K562 (cell line): ENCODE data around the gene ADCY9. TPM values are rescaled to one million over a fixed set of nuclear protein-coding genes. Genes with fewer than 3 reads are reported as not detected.

Experiments
- ATAC-seq: fragments of 200-7000 bp; cut with Tn5 transposase; 3 replicates; pipeline ENCODE4 v1.9.1; 2020; ENCODE audit warnings: moderate library complexity
- BruUV-seq: library from RNA; stranded (reverse); fragments of 400-500 nt; replicated peaks from 2 replicates; lab custom pipeline; 2021; lab: Mats Ljungman, UMichigan
- CTCF ChIA-PET: fragments of 300-600 bp; formaldehyde crosslinking; extraction: SDS; loops from one replicate; lab custom pipeline; 2021; ENCODE audit warnings: low intra/inter-chr PET ratio; lab: Yijun Ruan, JAX
- POLR2A ChIA-PET: fragments of 300-600, 350-650 bp; sonication (Branson Sonifier 250); formaldehyde crosslinking; extraction: SDS; loops from one replicate; lab custom pipeline; 2021; ENCODE audit warnings: antibody characterized with exemption, inconsistent platforms; lab: Yijun Ruan, JAX
- DNase-seq, 4 experiments: peaks; one replicate each; pipeline versions ENCODE4 v3.0.0 to v3.0.0-alpha.2; 2011 to 2018; ENCODE audit warnings: low spot score in 3 of 4, mixed read lengths in 3 of 4; ENCODE audit errors: extremely low read depth in 1 of 4
- FAIRE-seq: peaks from 2 replicates; lab custom pipeline; 2011; peaks lifted over from hg19 to GRCh38; lab: Jason Lieb, UNC
- H2AFZ ChIP-seq: 2 replicates; pipeline ENCODE4 v1.6.0; 2011; ENCODE audit warnings: low read depth, low read length, control low read depth, inconsistent platforms
- H3K27ac ChIP-seq: fragments of 200-600 bp; 3 replicates; pipeline ENCODE4 v1.8.0; 2011; ENCODE audit warnings: low read depth, mild to moderate bottlenecking, control low read depth, inconsistent platforms, low read length, moderate library complexity, mixed read lengths; ENCODE audit errors: extremely low read depth
- H3K27me3 ChIP-seq, 2 experiments: fragments of 300-600 bp in 1 of 2; 2 replicates in 1 of 2; 3 replicates in 1 of 2; pipeline versions ENCODE4 v1.6.0 to v1.8.0; 2011; ENCODE audit warnings: inconsistent platforms in 2 of 2, low read length in 2 of 2, mild to moderate bottlenecking in 1 of 2, mixed read lengths in 1 of 2, moderate library complexity in 1 of 2; ENCODE audit not compliant: control insufficient read depth in 2 of 2, insufficient read depth in 2 of 2
- H3K36me3 ChIP-seq: fragments of 300-600 bp; 3 replicates; pipeline ENCODE4 v1.8.0; 2011; ENCODE audit warnings: mild to moderate bottlenecking, low read length, inconsistent platforms; ENCODE audit not compliant: control insufficient read depth, insufficient read depth
- H3K4me1 ChIP-seq, 2 experiments: fragments of 200-600 bp in 1 of 2; replicated peaks in 1 of 2; 2 replicates in 1 of 2; 3 replicates in 1 of 2; pipeline versions ENCODE4 v1.5.1 to v1.8.0; 2011; ENCODE audit warnings: inconsistent platforms in 2 of 2, low read length in 2 of 2, mild to moderate bottlenecking in 1 of 2, mixed read lengths in 1 of 2, moderate library complexity in 1 of 2; ENCODE audit not compliant: control insufficient read depth in 2 of 2, insufficient read depth in 2 of 2
- H3K4me2 ChIP-seq: 2 replicates; pipeline ENCODE4 v1.6.1; 2011; ENCODE audit warnings: low read length, control low read depth, inconsistent platforms, mixed read lengths; ENCODE audit not compliant: insufficient read depth
- H3K4me3 ChIP-seq: fragments of 200-600 bp; sonication (generic), shearing (Covaris generic); 2 replicates; pipeline ENCODE4 v1.5.1; 2016; ENCODE audit warnings: control low read depth, inconsistent platforms
- H3K79me2 ChIP-seq: fragments of 200-600 bp; 3 replicates; pipeline ENCODE4 v1.8.0; 2011; ENCODE audit warnings: low read length, inconsistent platforms; ENCODE audit not compliant: control insufficient read depth, insufficient read depth
- H3K9ac ChIP-seq, 2 experiments: 2 replicates each; pipeline versions ENCODE4 v1.6.0 to v1.6.1; 2011; ENCODE audit warnings: low read depth in 2 of 2, low read length in 2 of 2, control low read depth in 1 of 2, inconsistent platforms in 1 of 2, mild to moderate bottlenecking in 1 of 2, mixed read lengths in 1 of 2; ENCODE audit not compliant: insufficient read depth in 1 of 2
- H3K9me1 ChIP-seq: one replicate; pipeline ENCODE4 v1.6.0; 2011; ENCODE audit warnings: inconsistent platforms, mild to moderate bottlenecking, low read length, moderate library complexity; ENCODE audit not compliant: control insufficient read depth, insufficient read depth
- H3K9me3 ChIP-seq: replicated peaks from 2 replicates; pipeline ENCODE4 v1.5.1; 2011; ENCODE audit warnings: low read depth, low read length, inconsistent platforms; ENCODE audit not compliant: control insufficient read depth, insufficient read depth
- H4K20me1 ChIP-seq: replicated peaks from 2 replicates; pipeline ENCODE4 v1.6.1; 2011; ENCODE audit warnings: low read length, inconsistent platforms, mixed read lengths; ENCODE audit not compliant: control insufficient read depth, insufficient read depth
- BCL6 ChIP-seq: fragments of 250-450 bp; sonication (Bioruptor Pico); IDR thresholded peaks from 2 replicates; pipeline ENCODE4 v1.4.0; 2020
- BRF1 ChIP-seq: IDR thresholded peaks from 3 replicates; pipeline ENCODE4 v1.6.1; 2011; ENCODE audit warnings: borderline replicate concordance, mild to moderate bottlenecking; ENCODE audit not compliant: insufficient read length; ENCODE audit errors: extremely low read depth
- CEBPB ChIP-seq: fragments of 450-650 bp; IDR thresholded peaks from 2 replicates; pipeline ENCODE4 v1.6.1; 2016; ENCODE audit warnings: missing genetic modification characterization, missing compliant biosample characterization
- EHMT2 ChIP-seq: fragments of 450-650 bp; IDR thresholded peaks from 2 replicates; pipeline ENCODE4 v1.6.1; 2018; ENCODE audit warnings: antibody characterized with exemption
- HNRNPK ChIP-seq: fragments of 200-400 bp; formaldehyde crosslinking; IDR thresholded peaks from one replicate; pipeline ENCODE4 v1.6.1; 2018; ENCODE audit warnings: mild to moderate bottlenecking, low read depth, low read length; ENCODE audit not compliant: poor library complexity, severe bottlenecking
- NFIX ChIP-seq: fragments of 250-450 bp; sonication (Bioruptor Pico); IDR thresholded peaks from 2 replicates; pipeline ENCODE4 v1.4.0; 2020; ENCODE audit warnings: low read depth, mild to moderate bottlenecking, moderate library complexity
- NR3C1 ChIP-seq: sonication (generic); formaldehyde crosslinking; IDR thresholded peaks from 2 replicates; pipeline ENCODE4 v1.8.1; 2022; ENCODE audit warnings: missing genetic modification reagents
- PCBP1 ChIP-seq: fragments of 200-400 bp; formaldehyde crosslinking; IDR thresholded peaks from 2 replicates; pipeline ENCODE4 v1.6.1; 2018; ENCODE audit warnings: mild to moderate bottlenecking, low read depth, low read length; ENCODE audit not compliant: poor library complexity, severe bottlenecking
- TAF1 ChIP-seq: IDR thresholded peaks from 2 replicates; pipeline ENCODE4 v1.6.1; 2011; ENCODE audit warnings: mild to moderate bottlenecking, low read length, moderate library complexity; ENCODE audit not compliant: insufficient read depth, control insufficient read depth, severe bottlenecking; ENCODE audit errors: extremely low read depth
- ZKSCAN3 ChIP-seq: fragments of 250-450 bp; sonication (Bioruptor Pico); IDR thresholded peaks from 2 replicates; pipeline ENCODE4 v1.4.0; 2020
- ZNF717 ChIP-seq: fragments of 250-450 bp; sonication (Bioruptor Pico); IDR thresholded peaks from 2 replicates; pipeline ENCODE4 v1.5.0; 2021
- WGBS: fragments of 100-300 bp; shearing (Covaris generic); methylation state at CpG from one replicate; pipeline ENCODE4 v1.1.6; 2016; ENCODE audit warnings: low coverage, mixed read lengths; ENCODE audit not compliant: insufficient coverage; ENCODE audit errors: missing lambda C conversion rate; 5-methylcytosine and 5-hydroxymethylcytosine counted together
- in situ Hi-C: fragments of 300-500 bp; cut with MboI; formaldehyde crosslinking; loops from 4 replicates; pipeline ENCODE4 v1.15.0; 2018; ENCODE audit warnings: inconsistent platforms, mixed read lengths
- intact Hi-C: fragments of 100-400 bp; cut with micrococcal nuclease; formaldehyde crosslinking; loops from 2 replicates; pipeline ENCODE4 v1.14.2; 2022
- polyA plus RNA-seq, 8 experiments: library from polyadenylated mRNA; depleted of rRNA in 4 of 8; stranded (reverse) in 5 of 8; unstranded in 3 of 8; fragments of >200 nt; fragmentation: Nextera tagmentation in 2 of 8; fragmentation: Illumina TruSeq in 1 of 8; extraction: Ambion mirVana in 2 of 8; extraction: Trizol in 1 of 8; gene quantifications; 2 replicates each; pipeline versions ENCODE4 v1.2.1 to v1.2.3, GENCODE V29; 2011 to 2014; ENCODE audit warnings: inconsistent platforms in 1 of 8, missing spikeins in 1 of 8
- total RNA-seq, 7 experiments: library from RNA; depleted of rRNA in 6 of 7; stranded (reverse); fragments of >200 nt in 6 of 7; fragmentation: Illumina TruSeq in 2 of 7; extraction: Trizol in 2 of 7; gene quantifications; 2 replicates each; pipeline versions ENCODE4 v1.2.1 to v1.2.3, GENCODE V29; 2011 to 2021; ENCODE audit warnings: low replicate concordance in 1 of 7
- TF ChIP-seq, protein P1 (sequence below): fragments of 200-800 bp; sonication (Bioruptor generic); IDR thresholded peaks from 2 replicates; pipeline ENCODE4 v1.6.1; 2016; ENCODE audit warnings: missing genetic modification characterization, missing compliant biosample characterization
- TF ChIP-seq, protein P2 (sequence below): sonication (generic); formaldehyde crosslinking; IDR thresholded peaks from 2 replicates; pipeline ENCODE4 v1.8.0; 2022; ENCODE audit warnings: missing genetic modification reagents, mild to moderate bottlenecking, borderline replicate concordance

ADCY9 gene
- total and polyA plus RNA-seq, 9 of the 15 experiments (the other 6 are each of a cell fraction or from before 2014, with no cell fraction given): 0.03 to 0.29 (median 0.17) TPM

DNA sequence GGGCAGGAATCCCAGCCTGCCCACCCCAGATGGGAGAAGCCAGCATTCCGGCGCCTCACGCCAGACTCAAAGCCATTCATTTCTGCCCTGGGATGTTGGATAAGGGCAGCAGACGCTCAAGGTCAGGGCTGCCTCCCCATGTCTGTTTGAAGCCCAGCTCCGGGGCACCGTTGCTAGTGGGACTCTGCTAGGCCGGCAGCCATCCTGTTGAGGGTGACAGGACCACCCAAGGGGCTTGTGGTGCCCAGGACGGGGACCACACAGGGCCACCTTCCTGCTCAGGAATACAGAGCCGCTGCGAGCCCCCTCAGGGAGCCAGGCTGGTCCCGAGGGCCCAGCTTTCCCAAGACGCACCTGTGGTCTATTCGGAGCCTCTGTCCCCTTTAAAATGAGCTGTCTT lies 134.0 kb downstream of the ADCY9 start:
- intact Hi-C loops (loop anchor here (5.0 to 10.0 kb wide), 3 partner anchors 213 to 423 kb away; no protein-coding TSS in a partner anchor), in situ Hi-C loops (loop anchor here (10.0 kb wide), 1 partner anchor 343 kb away; no protein-coding TSS in a partner anchor)
- H3K4me3 ChIP-seq: no peak overlapping the region
- H2AFZ ChIP-seq: no peak overlapping the region
- no peak overlapping the region for H3K9ac ChIP-seq
- ChIA-PET CTCF (interaction anchor here (0.6 to 1.3 kb wide), 3 partner anchors 272 to 420 kb away, joined by 3 to 10 read pairs (median 3); no protein-coding TSS in a partner anchor), POLR2A (interaction anchor here (0.6 to 1.7 kb wide), 2 partner anchors 9 to 187 kb away, joined by 4 read pairs; no protein-coding TSS in a partner anchor)
- peaks cover 10% of the 10 kb centered on the region for H4K20me1 ChIP-seq
- no peak overlapping the region for H3K4me2 ChIP-seq
- H3K79me2 ChIP-seq: no peaks in the 10 kb centered on the region
- WGBS: 2% methylated on average over 13 of the region's 13 CpGs
- H3K9me3 ChIP-seq: no peaks in the 10 kb centered on the region
- no peak for ATAC-seq
- no TSS peak for BruUV-seq
- H3K27ac ChIP-seq: no peak overlapping the region
- no peak for FAIRE-seq
- no peak for DNase-seq
- H3K9me1 ChIP-seq: no peaks in the 10 kb centered on the region
- H3K36me3 ChIP-seq: no peaks in the 10 kb centered on the region
- H3K27me3 ChIP-seq: peaks cover 58 to 97% of the 10 kb centered on the region in 2 experiments
- H3K4me1 ChIP-seq: peaks cover 0 to 41% of the 10 kb centered on the region in 2 experiments; a peak in 3 of 5 replicates
- no peak for TF ChIP-seq BCL6
- TF ChIP-seq PCBP1: no peak
- TF ChIP-seq, protein P1, sequence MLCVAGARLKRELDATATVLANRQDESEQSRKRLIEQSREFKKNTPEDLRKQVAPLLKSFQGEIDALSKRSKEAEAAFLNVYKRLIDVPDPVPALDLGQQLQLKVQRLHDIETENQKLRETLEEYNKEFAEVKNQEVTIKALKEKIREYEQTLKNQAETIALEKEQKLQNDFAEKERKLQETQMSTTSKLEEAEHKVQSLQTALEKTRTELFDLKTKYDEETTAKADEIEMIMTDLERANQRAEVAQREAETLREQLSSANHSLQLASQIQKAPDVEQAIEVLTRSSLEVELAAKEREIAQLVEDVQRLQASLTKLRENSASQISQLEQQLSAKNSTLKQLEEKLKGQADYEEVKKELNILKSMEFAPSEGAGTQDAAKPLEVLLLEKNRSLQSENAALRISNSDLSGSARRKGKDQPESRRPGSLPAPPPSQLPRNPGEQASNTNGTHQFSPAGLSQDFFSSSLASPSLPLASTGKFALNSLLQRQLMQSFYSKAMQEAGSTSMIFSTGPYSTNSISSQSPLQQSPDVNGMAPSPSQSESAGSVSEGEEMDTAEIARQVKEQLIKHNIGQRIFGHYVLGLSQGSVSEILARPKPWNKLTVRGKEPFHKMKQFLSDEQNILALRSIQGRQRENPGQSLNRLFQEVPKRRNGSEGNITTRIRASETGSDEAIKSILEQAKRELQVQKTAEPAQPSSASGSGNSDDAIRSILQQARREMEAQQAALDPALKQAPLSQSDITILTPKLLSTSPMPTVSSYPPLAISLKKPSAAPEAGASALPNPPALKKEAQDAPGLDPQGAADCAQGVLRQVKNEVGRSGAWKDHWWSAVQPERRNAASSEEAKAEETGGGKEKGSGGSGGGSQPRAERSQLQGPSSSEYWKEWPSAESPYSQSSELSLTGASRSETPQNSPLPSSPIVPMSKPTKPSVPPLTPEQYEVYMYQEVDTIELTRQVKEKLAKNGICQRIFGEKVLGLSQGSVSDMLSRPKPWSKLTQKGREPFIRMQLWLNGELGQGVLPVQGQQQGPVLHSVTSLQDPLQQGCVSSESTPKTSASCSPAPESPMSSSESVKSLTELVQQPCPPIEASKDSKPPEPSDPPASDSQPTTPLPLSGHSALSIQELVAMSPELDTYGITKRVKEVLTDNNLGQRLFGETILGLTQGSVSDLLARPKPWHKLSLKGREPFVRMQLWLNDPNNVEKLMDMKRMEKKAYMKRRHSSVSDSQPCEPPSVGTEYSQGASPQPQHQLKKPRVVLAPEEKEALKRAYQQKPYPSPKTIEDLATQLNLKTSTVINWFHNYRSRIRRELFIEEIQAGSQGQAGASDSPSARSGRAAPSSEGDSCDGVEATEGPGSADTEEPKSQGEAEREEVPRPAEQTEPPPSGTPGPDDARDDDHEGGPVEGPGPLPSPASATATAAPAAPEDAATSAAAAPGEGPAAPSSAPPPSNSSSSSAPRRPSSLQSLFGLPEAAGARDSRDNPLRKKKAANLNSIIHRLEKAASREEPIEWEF (CRISPR knock-in tag): no peak
- no peak for TF ChIP-seq NFIX (CRISPR knock-in tag)
- TF ChIP-seq NR3C1: no peak
- no peak for TF ChIP-seq BRF1
- no peak for TF ChIP-seq CEBPB (tag)
- TF ChIP-seq EHMT2: no peak
- TF ChIP-seq, protein P2, sequence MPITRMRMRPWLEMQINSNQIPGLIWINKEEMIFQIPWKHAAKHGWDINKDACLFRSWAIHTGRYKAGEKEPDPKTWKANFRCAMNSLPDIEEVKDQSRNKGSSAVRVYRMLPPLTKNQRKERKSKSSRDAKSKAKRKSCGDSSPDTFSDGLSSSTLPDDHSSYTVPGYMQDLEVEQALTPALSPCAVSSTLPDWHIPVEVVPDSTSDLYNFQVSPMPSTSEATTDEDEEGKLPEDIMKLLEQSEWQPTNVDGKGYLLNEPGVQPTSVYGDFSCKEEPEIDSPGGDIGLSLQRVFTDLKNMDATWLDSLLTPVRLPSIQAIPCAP (CRISPR knock-in tag): no peak
- TF ChIP-seq TAF1: no peak
- TF ChIP-seq HNRNPK: no peak
- TF ChIP-seq ZNF717 (CRISPR knock-in tag): no peak
- TF ChIP-seq ZKSCAN3: no peak
